Measurements from ENCODE around the gene PCDHA11. TPM values are rescaled to one million over a fixed set of nuclear protein-coding genes. Genes with fewer than 3 reads are reported as not detected.

The PCDHA11 gene, protein sequence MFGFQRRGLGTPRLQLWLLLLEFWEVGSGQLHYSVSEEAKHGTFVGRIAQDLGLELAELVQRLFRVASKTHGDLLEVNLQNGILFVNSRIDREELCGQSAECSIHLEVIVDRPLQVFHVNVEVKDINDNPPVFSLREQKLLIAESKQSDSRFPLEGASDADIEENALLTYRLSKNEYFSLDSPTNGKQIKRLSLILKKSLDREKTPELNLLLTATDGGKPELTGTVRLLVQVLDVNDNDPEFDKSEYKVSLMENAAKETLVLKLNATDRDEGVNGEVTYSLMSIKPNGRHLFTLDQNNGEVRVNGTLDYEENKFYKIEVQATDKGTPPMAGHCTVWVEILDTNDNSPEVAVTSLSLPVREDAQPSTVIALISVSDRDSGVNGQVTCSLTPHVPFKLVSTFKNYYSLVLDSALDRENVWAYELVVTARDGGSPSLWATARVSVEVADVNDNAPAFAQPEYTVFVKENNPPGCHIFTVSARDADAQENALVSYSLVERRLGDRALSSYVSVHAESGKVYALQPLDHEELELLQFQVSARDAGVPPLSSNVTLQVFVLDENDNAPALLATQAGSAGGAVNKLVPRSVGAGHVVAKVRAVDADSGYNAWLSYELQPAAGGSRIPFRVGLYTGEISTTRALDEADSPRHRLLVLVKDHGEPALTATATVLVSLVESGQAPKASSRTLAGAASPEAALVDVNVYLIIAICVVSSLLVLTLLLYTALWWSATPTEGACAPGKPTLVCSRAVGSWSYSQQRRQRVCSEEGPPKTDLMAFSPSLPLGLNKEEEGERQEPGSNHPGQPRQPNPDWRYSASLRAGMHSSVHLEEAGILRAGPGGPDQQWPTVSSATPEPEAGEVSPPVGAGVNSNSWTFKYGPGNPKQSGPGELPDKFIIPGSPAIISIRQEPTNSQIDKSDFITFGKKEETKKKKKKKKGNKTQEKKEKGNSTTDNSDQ
- total RNA-seq, result 0.18 and 0.30 TPM in 2 replicates

DNA sequence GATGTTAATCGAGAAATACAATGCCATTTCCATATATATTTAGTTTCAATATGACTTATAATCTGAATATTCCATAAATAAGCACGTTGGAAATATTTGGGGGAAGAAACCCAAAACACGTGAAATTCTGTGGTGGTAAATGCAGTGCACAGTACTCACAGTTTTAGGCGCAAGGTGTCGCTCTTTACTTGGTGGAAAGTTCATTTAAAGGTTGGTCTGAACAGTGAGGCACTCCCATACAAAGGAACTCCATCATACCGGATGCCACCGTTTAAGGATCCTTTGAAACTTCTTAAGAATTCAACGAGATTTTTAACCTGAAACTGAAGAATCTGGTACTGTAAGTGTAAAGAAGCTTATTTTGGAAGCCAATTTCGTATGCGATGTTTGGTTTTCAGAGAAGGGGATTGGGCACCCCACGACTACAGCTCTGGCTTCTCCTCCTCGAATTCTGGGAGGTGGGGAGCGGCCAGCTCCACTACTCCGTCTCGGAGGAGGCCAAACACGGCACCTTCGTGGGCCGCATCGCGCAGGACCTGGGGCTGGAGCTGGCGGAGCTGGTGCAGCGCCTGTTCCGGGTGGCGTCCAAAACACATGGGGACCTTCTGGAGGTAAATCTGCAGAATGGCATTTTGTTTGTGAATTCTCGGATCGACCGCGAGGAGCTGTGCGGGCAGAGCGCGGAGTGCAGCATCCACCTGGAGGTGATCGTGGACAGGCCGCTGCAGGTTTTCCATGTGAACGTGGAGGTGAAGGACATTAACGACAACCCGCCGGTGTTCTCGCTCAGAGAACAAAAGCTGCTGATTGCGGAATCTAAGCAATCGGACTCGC is at the start of gene PCDHA11:
TSS of gene PCDHA11 (plus strand) at position 237 of the 834 bp plus-strand sequence. CDS start at position 384, 147 bp downstream.

DNA sequence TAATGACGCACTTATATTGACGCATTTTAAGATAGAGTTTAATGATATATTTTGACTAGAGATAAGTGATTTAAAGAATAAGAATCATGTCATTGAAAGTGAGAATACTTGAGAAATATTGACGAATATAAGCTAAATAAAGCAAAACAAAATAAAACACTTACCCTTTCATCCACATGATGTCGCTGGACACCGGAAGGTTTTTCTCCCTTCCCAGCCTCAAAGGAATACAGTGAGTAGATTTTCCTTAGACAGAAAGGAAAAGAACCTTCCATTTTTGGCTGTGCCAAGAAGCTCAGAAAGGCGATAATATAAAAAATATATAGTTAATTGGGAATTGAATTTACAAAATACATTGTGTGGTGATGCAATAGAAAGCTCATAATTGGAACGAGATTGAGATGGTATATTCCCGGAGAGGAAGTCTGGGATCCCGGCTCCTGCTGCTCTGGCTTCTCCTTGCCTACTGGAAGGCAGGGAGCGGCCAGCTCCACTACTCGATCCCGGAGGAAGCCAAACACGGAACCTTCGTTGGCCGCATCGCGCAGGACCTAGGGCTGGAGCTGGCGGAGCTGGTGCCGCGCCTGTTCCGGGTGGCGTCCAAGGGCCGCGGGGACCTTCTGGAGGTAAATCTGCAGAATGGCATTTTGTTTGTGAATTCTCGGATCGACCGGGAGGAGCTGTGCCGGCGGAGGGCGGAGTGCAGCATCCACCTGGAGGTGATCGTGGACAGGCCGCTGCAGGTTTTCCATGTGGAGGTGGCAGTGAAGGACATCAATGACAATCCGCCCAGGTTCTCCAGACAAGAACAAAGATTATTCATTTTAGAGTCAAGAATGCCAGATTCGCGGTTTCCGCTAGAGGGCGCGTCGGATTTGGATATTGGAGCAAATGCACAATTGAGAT is 47.1 kb upstream of the PCDHA11 start, which contains the start of gene PCDHA5:
TSS of gene PCDHA5 (plus strand) at position 239 of the 906 bp plus-strand sequence.

DNA sequence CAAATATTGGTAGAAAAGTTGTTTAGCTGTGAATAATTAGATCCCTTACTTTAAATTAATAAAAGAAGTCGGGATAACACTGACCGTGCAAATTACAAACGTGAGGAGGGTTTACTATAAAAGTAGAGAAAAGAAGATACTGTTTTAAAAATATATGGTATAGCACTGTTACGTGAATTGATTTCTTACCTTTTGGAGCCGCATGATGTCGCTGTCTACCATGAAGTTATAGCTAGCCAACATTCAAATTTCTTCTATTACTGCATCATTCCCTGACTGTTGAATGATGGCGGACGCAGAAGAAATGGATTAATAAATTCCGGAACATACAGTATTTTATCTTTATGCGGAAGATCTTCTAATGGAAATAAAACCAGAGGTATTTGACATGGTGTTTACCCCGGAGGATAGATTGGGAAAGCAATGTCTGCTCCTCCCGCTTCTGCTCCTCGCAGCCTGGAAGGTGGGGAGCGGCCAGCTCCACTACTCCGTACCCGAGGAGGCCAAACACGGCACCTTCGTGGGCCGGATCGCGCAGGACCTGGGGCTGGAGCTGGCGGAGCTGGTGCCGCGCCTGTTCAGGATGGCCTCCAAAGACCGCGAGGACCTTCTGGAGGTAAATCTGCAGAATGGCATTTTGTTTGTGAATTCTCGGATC is 40.9 kb upstream of the PCDHA11 start, which contains the start of gene PCDHA6:
TSS of gene PCDHA6 (plus strand) at position 257 of the 658 bp plus-strand sequence. CDS start at position 389, 132 bp downstream.

DNA sequence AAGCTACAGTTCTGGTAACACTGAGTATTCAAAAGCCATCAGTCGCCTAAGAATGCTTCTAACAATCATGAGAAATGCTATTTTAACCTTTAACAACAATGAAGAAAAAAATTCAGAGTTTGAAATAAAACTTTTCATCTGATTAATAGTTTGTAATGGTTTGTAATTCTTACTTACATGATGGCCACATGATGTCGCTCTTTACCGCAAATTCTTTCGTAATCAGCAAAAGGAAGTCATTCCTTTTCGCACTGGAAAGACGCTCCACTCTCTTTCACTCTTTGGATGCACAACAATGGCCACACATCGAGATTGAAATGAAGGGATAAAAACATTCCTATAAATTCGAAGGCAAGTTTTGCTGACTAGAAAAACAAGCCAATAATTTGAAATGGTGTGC is 34.8 kb upstream of the PCDHA11 start, which contains the start of gene PCDHA7:
TSS of gene PCDHA7 (plus strand) at position 277 of the 400 bp plus-strand sequence. CDS start at position 392, 115 bp downstream.

DNA sequence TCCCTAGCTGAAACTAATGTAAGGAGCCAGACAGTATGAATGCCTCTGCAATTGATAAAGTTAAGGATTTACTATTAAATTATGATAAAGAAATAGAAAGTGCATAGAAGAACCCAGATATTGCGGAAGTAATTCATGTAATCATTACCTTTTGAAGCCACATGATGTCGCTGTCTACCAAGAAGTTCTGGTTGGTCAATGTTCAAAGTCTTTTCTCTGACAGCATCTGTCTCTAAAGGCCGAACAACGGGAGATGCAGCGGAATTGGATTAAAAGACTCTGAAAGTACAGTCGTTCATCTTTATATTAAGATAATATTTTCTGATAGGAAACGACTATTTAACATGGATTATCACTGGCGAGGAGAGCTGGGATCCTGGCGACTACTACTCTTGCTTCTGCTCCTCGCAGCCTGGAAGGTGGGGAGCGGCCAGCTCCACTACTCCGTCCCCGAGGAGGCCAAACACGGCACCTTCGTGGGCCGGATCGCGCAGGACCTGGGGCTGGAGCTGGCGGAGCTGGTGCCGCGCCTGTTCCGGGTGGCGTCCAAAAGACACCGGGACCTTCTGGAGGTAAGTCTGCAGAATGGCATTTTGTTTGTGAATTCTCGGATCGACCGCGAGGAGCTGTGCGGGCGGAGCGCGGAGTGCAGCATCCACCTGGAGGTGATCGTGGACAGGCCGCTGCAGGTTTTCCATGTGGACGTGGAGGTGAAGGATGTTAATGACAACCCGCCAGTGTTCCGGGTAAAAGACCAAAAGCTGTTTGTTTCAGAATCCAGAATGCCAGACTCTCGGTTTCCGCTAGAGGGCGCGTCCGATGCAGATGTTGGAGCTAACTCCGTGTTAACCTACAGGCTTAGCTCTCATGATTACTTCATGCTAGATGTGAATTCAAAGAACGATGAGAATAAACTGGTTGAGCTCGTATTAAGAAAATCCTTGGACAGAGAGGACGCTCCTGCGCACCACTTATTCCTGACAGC is 27.5 kb upstream of the PCDHA11 start, which contains the start of gene PCDHA8:
TSS of gene PCDHA8 (plus strand) at position 210 of the 985 bp plus-strand sequence. CDS start at position 345, 135 bp downstream.

DNA sequence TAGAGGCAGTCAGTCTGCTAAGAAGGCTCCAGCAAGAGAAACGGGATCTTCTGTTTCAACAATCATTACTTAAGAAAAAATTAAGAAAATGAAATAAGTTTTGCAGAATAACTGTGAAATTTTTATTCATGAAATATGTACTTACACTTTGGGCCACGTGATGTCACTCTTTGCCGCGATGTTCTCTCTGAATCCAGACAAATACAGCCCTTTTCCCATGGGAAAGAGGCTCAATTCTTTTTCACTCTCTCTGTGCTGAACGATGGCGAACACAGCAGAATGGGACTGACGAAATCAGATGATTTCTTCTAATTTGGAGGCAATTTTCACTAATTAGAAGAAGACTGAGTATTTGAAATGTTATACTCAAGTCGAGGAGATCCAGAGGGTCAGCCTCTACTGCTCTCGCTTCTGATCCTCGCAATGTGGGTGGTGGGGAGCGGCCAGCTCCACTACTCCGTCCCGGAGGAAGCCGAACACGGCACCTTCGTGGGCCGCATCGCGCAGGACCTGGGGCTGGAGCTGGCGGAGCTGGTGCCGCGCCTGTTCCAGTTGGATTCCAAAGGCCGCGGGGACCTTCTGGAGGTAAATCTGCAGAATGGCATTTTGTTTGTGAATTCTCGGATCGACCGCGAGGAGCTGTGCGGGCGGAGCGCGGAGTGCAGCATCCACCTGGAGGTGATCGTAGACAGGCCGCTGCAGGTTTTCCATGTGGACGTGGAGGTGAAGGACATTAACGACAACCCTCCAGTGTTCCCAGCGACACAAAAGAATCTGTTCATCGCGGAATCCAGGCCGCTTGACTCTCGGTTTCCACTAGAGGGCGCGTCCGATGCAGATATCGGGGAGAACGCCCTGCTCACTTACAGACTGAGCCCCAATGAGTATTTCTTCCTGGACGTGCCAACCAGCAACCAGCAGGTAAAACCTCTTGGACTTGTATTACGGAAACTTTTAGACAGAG is 20.3 kb upstream of the PCDHA11 start, which contains the start of gene PCDHA9:
TSS of gene PCDHA9 (plus strand) at position 244 of the 964 bp plus-strand sequence. CDS start at position 358, 114 bp downstream.

DNA sequence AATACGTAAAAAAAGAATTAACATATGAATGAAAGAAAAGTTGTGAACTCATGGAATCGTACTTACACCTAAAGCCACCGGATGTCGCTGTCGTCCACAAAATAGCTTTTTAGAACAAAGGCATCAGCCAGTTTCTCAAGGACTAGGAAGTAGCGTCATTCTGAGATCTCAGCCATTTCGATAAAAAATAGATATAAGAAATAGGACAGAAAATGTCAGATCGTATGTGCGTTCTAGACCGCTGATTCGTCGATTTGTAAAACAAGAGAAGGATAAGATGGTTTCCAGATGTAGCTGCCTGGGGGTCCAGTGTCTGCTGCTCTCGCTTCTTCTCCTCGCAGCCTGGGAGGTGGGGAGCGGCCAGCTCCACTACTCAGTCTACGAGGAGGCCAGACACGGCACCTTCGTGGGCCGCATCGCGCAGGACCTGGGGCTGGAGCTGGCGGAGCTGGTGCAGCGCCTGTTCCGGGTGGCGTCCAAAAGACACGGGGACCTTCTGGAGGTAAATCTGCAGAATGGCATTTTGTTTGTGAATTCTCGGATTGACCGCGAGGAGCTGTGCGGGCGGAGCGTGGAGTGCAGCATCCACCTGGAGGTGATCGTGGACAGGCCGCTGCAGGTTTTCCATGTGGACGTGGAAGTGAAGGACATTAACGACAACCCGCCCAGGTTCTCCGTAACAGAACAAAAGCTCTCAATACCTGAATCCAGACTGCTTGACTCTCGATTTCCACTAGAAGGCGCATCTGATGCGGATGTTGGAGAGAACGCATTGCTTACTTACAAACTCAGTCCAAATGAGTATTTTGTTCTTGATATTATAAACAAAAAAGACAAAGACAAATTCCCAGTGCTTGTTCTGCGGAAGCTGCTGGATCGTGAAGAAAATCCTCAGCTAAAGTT is 12.7 kb upstream of the PCDHA11 start, which contains the start of gene PCDHA10:
TSS of gene PCDHA10 (plus strand) at position 126 of the 903 bp plus-strand sequence. CDS start at position 278, 152 bp downstream.

DNA sequence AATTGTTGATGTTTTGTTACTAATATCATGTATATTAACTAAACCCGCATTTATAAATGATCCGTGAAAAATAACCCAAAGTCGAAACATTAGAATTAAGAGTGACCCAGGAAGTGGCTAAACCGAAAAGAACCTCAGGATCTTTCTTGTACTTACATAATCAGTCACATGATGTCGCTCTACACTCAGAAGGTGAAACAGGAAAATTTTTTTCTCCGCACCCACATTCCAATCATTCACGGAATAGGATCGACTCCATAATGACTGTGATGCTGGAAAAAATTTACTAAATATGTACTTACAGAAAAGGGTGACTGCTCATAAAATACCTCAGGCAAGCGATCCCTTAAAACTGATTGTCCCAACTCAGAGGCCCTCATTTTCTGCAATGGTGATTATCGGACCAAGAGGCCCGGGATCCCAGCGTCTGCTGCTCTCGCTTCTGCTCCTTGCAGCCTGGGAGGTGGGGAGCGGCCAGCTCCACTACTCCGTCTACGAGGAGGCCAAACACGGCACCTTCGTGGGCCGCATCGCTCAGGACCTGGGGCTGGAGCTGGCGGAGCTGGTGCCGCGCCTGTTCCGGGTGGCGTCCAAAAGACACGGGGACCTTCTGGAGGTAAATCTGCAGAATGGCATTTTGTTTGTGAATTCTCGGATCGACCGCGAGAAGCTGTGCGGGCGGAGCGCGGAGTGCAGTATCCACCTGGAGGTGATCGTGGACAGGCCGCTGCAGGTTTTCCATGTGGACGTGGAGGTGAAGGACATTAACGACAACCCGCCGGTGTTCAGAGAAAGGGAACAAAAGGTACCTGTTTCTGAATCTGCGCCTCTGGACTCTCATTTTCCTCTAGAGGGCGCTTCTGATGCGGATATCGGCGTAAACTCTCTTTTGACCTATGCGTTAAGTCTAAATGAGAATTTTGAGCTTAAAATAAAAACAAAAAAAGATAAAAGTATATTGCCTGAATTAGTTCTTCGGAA is 6.6 kb downstream of the PCDHA11 start, which contains the start of gene PCDHA12:
TSS of gene PCDHA12 (plus strand) at position 224 of the 981 bp plus-strand sequence. CDS start at position 389, 165 bp downstream.

DNA sequence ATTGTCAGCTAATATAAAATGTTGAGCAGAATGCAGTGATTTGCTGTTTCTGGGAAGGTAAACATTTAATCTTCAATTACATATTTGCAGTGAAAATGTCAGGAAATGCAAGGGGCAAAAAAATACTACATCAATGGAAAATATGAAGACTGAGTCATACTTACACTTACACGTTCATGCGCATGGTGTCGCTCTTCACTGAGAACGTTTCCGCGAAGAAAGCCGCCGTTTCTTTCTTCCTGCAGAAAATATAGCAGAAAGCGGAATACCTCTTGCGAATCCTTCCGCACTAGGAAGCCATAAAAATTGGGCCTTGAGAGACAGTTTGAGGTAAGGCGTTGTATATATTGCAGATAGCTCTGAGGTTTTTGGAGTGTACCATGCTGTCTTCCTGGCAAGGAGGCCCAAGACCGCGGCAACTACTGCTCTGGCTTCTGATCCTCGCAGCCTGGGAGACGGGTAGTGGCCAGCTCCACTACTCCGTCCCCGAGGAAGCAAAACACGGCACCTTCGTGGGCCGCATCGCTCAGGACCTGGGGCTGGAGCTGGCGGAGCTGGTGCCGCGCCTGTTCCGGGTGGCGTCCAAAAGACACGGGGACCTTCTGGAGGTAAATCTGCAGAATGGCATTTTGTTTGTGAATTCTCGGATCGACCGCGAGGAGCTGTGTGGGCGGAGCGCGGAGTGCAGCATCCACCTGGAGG is 13.3 kb downstream of the PCDHA11 start, which contains the start of gene PCDHA13:
TSS of gene PCDHA13 (plus strand) at position 236 of the 702 bp plus-strand sequence. CDS start at position 381, 145 bp downstream.

Other genes with a start within 250 kb of the PCDHA11 start
- gene CD14, start 235.8 kb upstream of the PCDHA11 start, total RNA-seq, result 0.55 and 0.59 TPM in 2 replicates
- 3.6 and 5.8 TPM in 2 replicates for gene TMCO6, start 229.5 kb upstream of the PCDHA11 start, total RNA-seq
- gene NDUFA2, start 221.3 kb upstream of the PCDHA11 start, total RNA-seq, result 12.5 and 38.0 TPM in 2 replicates
- 81.7 and 91.5 TPM in 2 replicates for gene IK, start 221.1 kb upstream of the PCDHA11 start, total RNA-seq
- gene WDR55, start 204.1 kb upstream of the PCDHA11 start, total RNA-seq, result 19.3 and 26.9 TPM in 2 replicates
- 0.18 and 0.30 TPM in 2 replicates for gene DND1, start 195.4 kb upstream of the PCDHA11 start, total RNA-seq
- 60.3 and 81.0 TPM in 2 replicates for gene HARS1, start 177.6 kb upstream of the PCDHA11 start, total RNA-seq
- gene HARS2, start 177.5 kb upstream of the PCDHA11 start, total RNA-seq, result 28.2 and 34.6 TPM in 2 replicates
- gene ZMAT2, start 168.5 kb upstream of the PCDHA11 start, total RNA-seq, result 50.9 and 65.3 TPM in 2 replicates
- under 0.01 and 0.09 TPM in 2 replicates for gene PCDHA1, start 82.8 kb upstream of the PCDHA11 start, total RNA-seq
- 0.05 TPM in 1 of 2 replicates, not detected in the other for gene PCDHA2, start 74.1 kb upstream of the PCDHA11 start, total RNA-seq
- gene PCDHA3, start 67.9 kb upstream of the PCDHA11 start, total RNA-seq, result 0.23 and 0.59 TPM in 2 replicates
- 0.32 and 0.89 TPM in 2 replicates for gene PCDHA4, start 61.9 kb upstream of the PCDHA11 start, total RNA-seq
- under 0.01 and 0.05 TPM in 2 replicates for gene PCDHA5, start 47.3 kb upstream of the PCDHA11 start, total RNA-seq
- gene PCDHA6, start 41.0 kb upstream of the PCDHA11 start, total RNA-seq, result 0.60 and 0.89 TPM in 2 replicates
- gene PCDHA7, start 34.7 kb upstream of the PCDHA11 start, total RNA-seq, result 0.74 and 2.4 TPM in 2 replicates
- gene PCDHA8, start 27.8 kb upstream of the PCDHA11 start, total RNA-seq, result under 0.01 and 0.23 TPM in 2 replicates
- gene PCDHA9, start 20.6 kb upstream of the PCDHA11 start, total RNA-seq, result under 0.01 and 0.09 TPM in 2 replicates
- gene PCDHA10, start 13.1 kb upstream of the PCDHA11 start, total RNA-seq, result 0.23 and 0.59 TPM in 2 replicates
- gene PCDHA12, start 6.4 kb downstream of the PCDHA11 start, total RNA-seq, result 0.18 and 0.59 TPM in 2 replicates
- gene PCDHA13, start 13.2 kb downstream of the PCDHA11 start, total RNA-seq, result 0.09 TPM in 1 of 2 replicates, not detected in the other
- gene PCDHAC1, start 57.3 kb downstream of the PCDHA11 start, total RNA-seq, result 0.09 and 0.30 TPM in 2 replicates
- 0.30 and 0.32 TPM in 2 replicates for gene PCDHAC2, start 97.5 kb downstream of the PCDHA11 start, total RNA-seq
- gene PCDHB1, start 182.4 kb downstream of the PCDHA11 start, total RNA-seq, result not detected in 2 replicates
- gene PCDHB2, start 225.7 kb downstream of the PCDHA11 start, total RNA-seq, result 0.59 and 0.74 TPM in 2 replicates
- 0.09 and 0.30 TPM in 2 replicates for gene PCDHB3, start 231.5 kb downstream of the PCDHA11 start, total RNA-seq

Data from smooth muscle cell of the umbilical artery (primary cell).